Umbilical cord (tissue), 2 donors: Measurements from ENCODE around the gene ARL6. TPM values are rescaled to one million over a fixed set of nuclear protein-coding genes. Genes with fewer than 3 reads are reported as not detected.
A peak's percentile ranks its signal among the peaks of the same experiment; 100 is the strongest.
"Not testable (repeated sequence)": the region's sequence is repeated elsewhere in the genome, so short reads cannot be mapped to it uniquely, and the experiment has no call there.

ENCODE experiments used
- DNase-seq: peaks from one replicate; pipeline ENCODE4 v3.0.0-alpha.2; 2015; ENCODE audit warnings: low spot score
- total RNA-seq: library from RNA; depleted of rRNA; stranded (reverse); fragments of >200 nt; gene quantifications from one replicate; pipeline ENCODE4 v1.2.3, GENCODE V29; 2014; ENCODE audit warnings: low replicate concordance; ENCODE audit not compliant: insufficient read depth

Gene ARL6
- total RNA-seq, 1 donor from 2014 or later = 8.2 TPM

DNA sequence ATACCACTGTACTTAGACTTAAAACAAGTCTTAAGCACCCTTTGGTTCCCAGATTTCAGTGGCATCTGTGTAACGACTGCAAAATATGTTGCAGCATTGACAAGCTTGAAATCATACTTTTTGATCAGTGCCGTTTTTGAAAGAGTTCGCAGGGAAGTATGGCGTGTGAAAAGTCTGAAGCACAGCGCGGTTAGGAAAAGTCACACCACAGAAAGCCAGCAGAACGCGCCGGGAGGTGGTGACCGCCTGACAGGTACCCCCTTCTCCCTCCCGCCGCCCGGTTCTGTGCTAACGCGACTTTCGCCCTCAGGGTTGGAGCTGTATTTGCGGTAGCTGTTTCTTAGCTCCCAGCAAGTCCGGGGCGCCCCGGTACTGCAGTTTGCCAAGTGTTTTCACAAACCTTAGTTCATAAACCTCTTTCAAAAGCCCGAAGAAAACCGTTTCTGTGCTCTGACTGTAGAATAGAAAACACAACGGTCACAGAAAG lies 56.8 kb downstream of the ARL6 start:
- no peak for DNase-seq

DNA sequence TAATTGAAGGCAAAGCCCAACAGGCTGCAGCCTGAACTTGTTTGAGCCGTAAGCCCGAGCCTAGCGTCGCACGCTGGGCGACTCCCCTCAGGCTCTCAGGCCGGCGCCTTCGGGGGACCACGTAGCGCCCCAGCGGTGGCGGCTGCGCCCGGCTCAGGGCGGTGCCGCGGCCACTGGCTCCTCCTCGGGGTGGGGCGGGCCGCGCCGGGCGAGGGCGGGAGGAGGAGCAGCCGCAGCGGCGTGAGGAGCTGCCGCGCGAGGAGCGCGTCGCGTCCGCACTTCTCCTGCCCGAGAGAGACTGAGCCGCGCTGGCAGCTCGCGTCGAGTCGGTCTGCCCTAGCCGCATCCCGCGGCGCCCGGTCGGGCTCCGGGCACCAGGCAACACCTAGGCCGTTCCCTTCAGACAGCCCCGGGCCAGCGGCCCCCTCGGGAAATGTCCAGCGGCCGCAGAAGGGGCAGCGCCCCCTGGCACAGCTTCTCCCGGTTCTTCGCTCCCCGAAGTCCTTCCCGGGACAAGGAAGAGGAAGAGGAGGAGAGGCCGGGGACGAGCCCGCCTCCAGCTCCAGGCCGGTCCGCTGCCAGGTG lies 57.3 kb downstream of the ARL6 start, which contains the start of gene CRYBG3:
Gene CRYBG3 (plus strand): TSS at position 238 of the 585 bp plus-strand sequence. CDS start 196 bp downstream, at position 434.
- peak; percentile 89 for DNase-seq

DNA sequence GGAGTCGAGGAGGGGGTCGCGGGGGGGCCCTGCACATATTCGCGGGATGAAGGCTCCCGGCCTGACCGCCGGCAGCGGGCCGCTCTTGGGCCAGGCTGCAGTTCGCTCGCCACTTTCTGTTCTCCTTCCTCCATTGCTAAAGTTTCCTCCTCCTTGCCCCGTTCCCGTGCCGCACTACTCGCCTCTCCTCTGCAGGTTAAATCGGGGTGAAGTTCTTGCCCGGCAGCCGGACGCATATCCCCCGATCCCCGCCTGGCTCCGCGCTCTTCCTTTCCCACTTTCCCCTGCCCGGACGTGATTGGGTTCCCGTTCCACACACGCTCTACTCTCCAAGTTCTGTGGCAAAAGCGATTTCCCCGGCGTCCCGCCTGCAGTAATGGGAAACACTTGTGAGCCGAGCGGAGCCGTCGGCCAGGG lies 57.8 kb downstream of the ARL6 start:
- DNase-seq = peak; percentile 61

DNA sequence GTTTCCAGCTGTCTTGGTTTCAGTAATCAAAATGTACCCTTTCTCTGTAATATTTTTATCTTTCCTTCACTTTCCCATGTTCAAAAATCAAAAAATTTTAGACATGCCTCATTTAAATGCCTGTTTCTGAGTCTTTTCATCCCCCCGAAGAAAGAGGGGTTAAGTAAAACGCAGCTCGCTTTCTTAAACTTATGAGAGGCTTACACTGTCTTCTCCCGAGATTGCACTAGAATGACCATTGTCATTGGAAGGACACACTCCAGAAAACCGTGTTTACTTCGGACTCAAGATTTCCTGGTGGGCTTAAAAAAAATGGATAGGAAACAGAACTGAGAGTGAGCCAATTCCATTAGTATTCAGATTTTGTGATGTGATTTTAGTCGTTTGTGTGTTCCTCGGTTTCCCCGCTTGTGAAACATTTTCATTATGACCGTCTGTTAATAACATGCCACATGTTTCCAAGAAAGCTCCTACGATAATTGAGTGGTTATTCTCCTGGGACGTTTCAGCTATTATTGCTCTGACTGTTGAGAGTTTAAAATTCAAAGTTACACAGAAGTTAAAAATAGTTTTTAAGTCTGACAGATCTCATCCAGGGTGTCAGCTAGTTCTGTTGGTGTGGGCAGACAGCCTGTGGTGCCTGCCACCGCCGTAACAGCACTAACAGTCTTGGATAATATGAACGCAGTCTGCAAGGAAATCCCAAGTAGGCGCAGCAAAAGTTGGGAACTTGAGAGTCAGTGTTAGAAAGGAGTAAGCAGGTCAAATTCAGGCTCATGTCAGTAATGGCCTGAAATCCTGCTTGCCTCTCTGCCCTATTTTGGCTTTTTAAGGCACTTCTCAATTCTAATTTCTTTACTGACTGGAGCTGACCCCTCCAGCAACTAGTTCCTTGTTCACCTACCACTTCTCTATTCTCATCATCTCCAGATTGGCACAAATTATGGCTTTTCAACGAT lies 58.8 kb downstream of the ARL6 start:
- DNase-seq = no peak

DNA sequence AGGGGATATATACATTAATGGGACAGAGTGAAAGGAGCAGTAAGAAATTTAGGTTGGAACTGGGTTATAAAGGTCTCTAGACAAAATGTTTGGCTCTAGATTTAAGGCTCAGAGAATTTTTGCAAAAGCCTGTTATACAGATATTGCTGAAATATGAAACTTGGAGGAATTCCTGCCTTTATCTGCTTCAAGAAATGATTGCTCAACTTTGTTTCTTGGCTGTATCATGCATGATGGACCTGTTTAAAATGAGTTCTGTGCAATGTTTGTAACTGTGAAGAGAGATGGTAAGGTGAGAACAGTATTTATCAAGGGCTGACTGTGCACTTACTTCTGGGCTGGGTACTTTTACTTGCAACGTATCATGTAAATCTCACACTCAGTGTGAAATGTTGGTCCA lies 60.5 kb downstream of the ARL6 start:
- peak; percentile 54 for DNase-seq

GRCh38 chr3:97827741-97828471 lies 63.3 kb downstream of the ARL6 start:
- DNase-seq = no peak

DNA sequence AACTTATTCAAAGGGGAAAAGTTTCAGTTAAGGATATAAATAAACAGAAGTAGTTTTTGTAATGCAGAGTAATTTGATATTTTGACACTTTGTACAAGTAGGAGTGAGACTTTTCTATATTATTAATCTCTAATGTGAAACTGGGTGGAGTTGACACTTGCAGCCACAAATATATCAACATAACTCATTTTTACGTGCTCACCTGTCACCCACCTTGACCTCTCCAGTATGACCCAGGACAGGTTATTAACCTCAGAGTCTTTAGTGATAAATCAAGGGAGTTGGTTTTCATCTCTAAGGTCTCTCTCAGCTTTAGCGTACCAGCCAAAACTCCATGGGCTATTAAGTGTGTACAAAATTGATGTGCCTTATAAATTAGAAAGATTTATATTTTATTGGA lies 64.6 kb downstream of the ARL6 start:
- no peak for DNase-seq

GRCh38 chr3:97830638-97831037 lies 66.1 kb downstream of the ARL6 start:
- no peak for DNase-seq

DNA sequence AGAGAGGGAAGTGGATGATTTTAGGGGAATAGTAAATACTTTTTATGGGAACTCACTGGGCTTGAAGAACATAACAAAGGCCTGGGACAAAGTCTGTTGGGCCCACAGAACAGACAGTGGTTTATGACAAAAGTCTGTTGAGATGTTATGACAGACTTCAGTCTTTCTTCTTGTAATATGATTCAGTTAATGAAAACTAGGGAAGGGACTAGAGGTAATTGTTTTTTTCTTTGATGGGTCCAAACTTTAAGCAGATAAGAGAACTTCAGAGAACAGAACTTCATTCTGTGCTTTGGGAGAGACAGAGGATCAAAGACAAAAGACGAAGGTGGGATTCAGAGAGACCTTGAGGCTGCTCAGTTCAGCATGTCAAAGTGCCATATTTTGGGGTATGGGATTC lies 66.6 kb downstream of the ARL6 start:
- DNase-seq = no peak

- not testable (repeated sequence) for DNase-seq
Measured at GRCh38 chr3:97833184-97833583, 68.6 kb downstream of the ARL6 start.

DNA sequence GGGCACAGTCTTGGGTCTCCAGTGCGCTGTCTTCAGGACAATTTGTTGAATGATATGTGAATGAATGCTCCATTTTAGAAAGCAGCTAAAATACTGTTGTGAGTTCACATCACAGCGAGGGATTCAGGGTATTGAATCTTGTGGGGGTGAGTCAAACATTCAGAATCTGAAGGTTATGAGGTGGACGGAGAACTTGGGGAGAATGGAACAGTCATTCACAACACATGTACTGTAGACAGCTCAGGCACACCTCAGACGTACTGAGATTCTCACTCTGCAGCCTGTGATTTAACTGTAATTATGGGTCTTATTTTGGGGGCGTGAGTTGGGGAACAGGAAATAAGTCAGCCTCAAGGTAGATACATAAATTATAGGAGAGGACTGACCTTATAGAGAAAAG lies 71.2 kb downstream of the ARL6 start:
- no peak for DNase-seq

GRCh38 chr3:97838393-97838792 lies 73.8 kb downstream of the ARL6 start:
- DNase-seq = no peak

- DNase-seq = no peak
Measured at GRCh38 chr3:97839944-97840343, 75.4 kb downstream of the ARL6 start.

GRCh38 chr3:97841304-97841703 lies 76.7 kb downstream of the ARL6 start:
- no peak for DNase-seq

- DNase-seq = no peak
Measured at GRCh38 chr3:97841956-97842355, 77.4 kb downstream of the ARL6 start.

- DNase-seq = no peak
Measured at GRCh38 chr3:97848779-97849178, 84.2 kb downstream of the ARL6 start.

Other genes with a start within 250 kb of the ARL6 start
- gene CRYBG3, start 57.3 kb downstream of the ARL6 start, total RNA-seq = 20.0 TPM
- gene RIOX2, start 207.7 kb downstream of the ARL6 start, total RNA-seq = 38.5 TPM